ENCODE measurements around the gene RHEB. TPM values are rescaled to one million over a fixed set of nuclear protein-coding genes. Genes with fewer than 3 reads are reported as not detected.

The RHEB gene
- total RNA-seq, 2 donors from 2014 or later: 66.8 to 67.6 TPM

- Histone ChIP-seq H3K4me3 (no peak overlapping the region), H3K9ac (ENCODE audit: low read depth in 2 of 2, low read length in 2 of 2) (no peak overlapping the region), H3K4me1 (no peaks in the 10 kb centered on the region), H3K36me3 (no peaks in the 10 kb centered on the region), H3K27me3 (no peaks in the 10 kb centered on the region), H3K27ac (no peak overlapping the region), H3K9me3 (no peaks in the 10 kb centered on the region)
- TF ChIP-seq CTCF (IDR thresholded peaks at IDR 0.05): no peak
- intact Hi-C loops (cut with DNase I): loop anchor here (10.0 kb wide), 1 partner anchor 286 kb away; no protein-coding TSS in a partner anchor
- DNase-seq: peak; percentile 65
Measured at GRCh38 chr7:151469281-151469680, 50.4 kb downstream of the RHEB start.

GRCh38 chr7:151468217-151469018 is 51.3 kb downstream of the RHEB start:
- DNase-seq: no peak
- intact Hi-C loops (cut with DNase I): loop anchor here (10.0 kb wide), 1 partner anchor 286 kb away; no protein-coding TSS in a partner anchor
- no peak for TF ChIP-seq CTCF (IDR thresholded peaks at IDR 0.05)
- Histone ChIP-seq H3K9ac (ENCODE audit: low read depth in 2 of 2, low read length in 2 of 2) (no peak overlapping the region), H3K9me3 (no peaks in the 10 kb centered on the region), H3K36me3 (no peaks in the 10 kb centered on the region), H3K27me3 (no peaks in the 10 kb centered on the region), H3K27ac (no peak overlapping the region), H3K4me3 (no peak overlapping the region), H3K4me1 (no peaks in the 10 kb centered on the region)

GRCh38 chr7:151465169-151465568 is 54.5 kb downstream of the RHEB start:
- no peak overlapping the region for H3K4me3 ChIP-seq
- H3K9ac ChIP-seq (ENCODE audit: low read depth in 2 of 2, low read length in 2 of 2): no peak overlapping the region
- no peak for DNase-seq
- no peaks in the 10 kb centered on the region for H3K36me3 ChIP-seq
- H3K4me1 ChIP-seq: peaks cover 5% of the 10 kb centered on the region
- H3K27ac ChIP-seq: no peak overlapping the region
- intact Hi-C loops (cut with DNase I): loop anchor here (10.0 kb wide), 1 partner anchor 290 kb away; no protein-coding TSS in a partner anchor
- no peak for TF ChIP-seq CTCF (IDR thresholded peaks at IDR 0.05)
- no peaks in the 10 kb centered on the region for H3K9me3 ChIP-seq
- H3K27me3 ChIP-seq: no peaks in the 10 kb centered on the region

- Histone ChIP-seq H3K27me3 (no peaks in the 10 kb centered on the region), H3K27ac (no peak overlapping the region), H3K9ac (ENCODE audit: low read depth in 2 of 2, low read length in 2 of 2) (no peak overlapping the region), H3K4me3 (no peak overlapping the region), H3K4me1 (peaks cover 11% of the 10 kb centered on the region), H3K36me3 (no peaks in the 10 kb centered on the region), H3K9me3 (no peaks in the 10 kb centered on the region)
- intact Hi-C loops (cut with DNase I): loop anchor here (5.0 to 10.0 kb wide), 2 partner anchors 55 to 292 kb away; partner anchors contain the start of gene RHEB
- no peak for DNase-seq
- no peak for TF ChIP-seq CTCF (IDR thresholded peaks at IDR 0.05)
Measured at GRCh38 chr7:151462306-151462779, 57.4 kb downstream of the RHEB start.

- Histone ChIP-seq H3K4me3 (no peak overlapping the region), H3K9me3 (no peaks in the 10 kb centered on the region), H3K4me1 (peaks cover 11% of the 10 kb centered on the region), H3K36me3 (no peaks in the 10 kb centered on the region), H3K9ac (ENCODE audit: low read depth in 2 of 2, low read length in 2 of 2) (no peak overlapping the region), H3K27ac (no peak overlapping the region), H3K27me3 (no peaks in the 10 kb centered on the region)
- TF ChIP-seq CTCF (IDR thresholded peaks at IDR 0.05): no peak
- intact Hi-C loops (cut with DNase I): loop anchor here (5.0 to 10.0 kb wide), 2 partner anchors 55 to 293 kb away; partner anchors contain the start of gene RHEB
- no peak for DNase-seq
Measured at GRCh38 chr7:151461942-151462230, 57.8 kb downstream of the RHEB start.
